KMS-11 (cell line): ENCODE measurements around the gene PARD6G.

Experiments used
- H2AFZ ChIP-seq: fragments of 200-600 bp; sonication (generic); 2 replicates; pipeline ENCODE4 v1.6.1; 2016; ENCODE audit warnings: antibody characterized with exemption, mixed run types, low read depth
- H3K27ac ChIP-seq: fragments of 200-600 bp; sonication (generic); 2 replicates; pipeline ENCODE4 v1.6.1; 2016; ENCODE audit warnings: mild to moderate bottlenecking, mixed run types
- H3K27me3 ChIP-seq: fragments of 200-600 bp; sonication (generic); 2 replicates; pipeline ENCODE4 v1.6.1; 2017; ENCODE audit warnings: mild to moderate bottlenecking, low read depth, mixed run types, moderate library complexity; ENCODE audit not compliant: insufficient read depth
- H3K36me3 ChIP-seq: fragments of 200-600 bp; sonication (generic); 2 replicates; pipeline ENCODE4 v1.6.1; 2017; ENCODE audit warnings: mild to moderate bottlenecking, mixed run types; ENCODE audit not compliant: insufficient read depth
- H3K4me1 ChIP-seq: fragments of 200-600 bp; sonication (generic); 2 replicates; pipeline ENCODE4 v1.6.1; 2016; ENCODE audit warnings: mild to moderate bottlenecking, low read depth, mixed run types; ENCODE audit not compliant: poor library complexity, severe bottlenecking
- H3K4me2 ChIP-seq: fragments of 200-600 bp; sonication (generic); 2 replicates; pipeline ENCODE4 v1.7.0; 2016; ENCODE audit warnings: mild to moderate bottlenecking, mixed run types
- H3K4me3 ChIP-seq: fragments of 200-600 bp; sonication (generic); IDR thresholded peaks from 2 replicates; pipeline ENCODE4 v1.6.1; 2017; ENCODE audit warnings: low read depth, low read length, mixed read lengths; ENCODE audit not compliant: insufficient read depth
- H3K79me2 ChIP-seq: fragments of 200-600 bp; sonication (generic); 2 replicates; pipeline ENCODE4 v1.6.1; 2016; ENCODE audit warnings: low read depth, mixed run types; ENCODE audit not compliant: insufficient read depth
- H3K9ac ChIP-seq: fragments of 200-600 bp; sonication (generic); 2 replicates; pipeline ENCODE4 v1.6.1; 2016; ENCODE audit warnings: mild to moderate bottlenecking, mixed run types
- H4K20me1 ChIP-seq: fragments of 200-600 bp; sonication (generic); 2 replicates; pipeline ENCODE4 v1.6.1; 2016; ENCODE audit warnings: mild to moderate bottlenecking, mixed run types; ENCODE audit not compliant: insufficient read depth
- TF ChIP-seq, protein P1 (sequence below): fragments of 200-600 bp; sonication (generic); conservative IDR thresholded peaks from 2 replicates; pipeline ENCODE4 v1.6.1; 2017; ENCODE audit warnings: low read depth, mild to moderate bottlenecking, antibody characterized with exemption, low read length, moderate library complexity, mixed read lengths

PARD6G gene

DNA sequence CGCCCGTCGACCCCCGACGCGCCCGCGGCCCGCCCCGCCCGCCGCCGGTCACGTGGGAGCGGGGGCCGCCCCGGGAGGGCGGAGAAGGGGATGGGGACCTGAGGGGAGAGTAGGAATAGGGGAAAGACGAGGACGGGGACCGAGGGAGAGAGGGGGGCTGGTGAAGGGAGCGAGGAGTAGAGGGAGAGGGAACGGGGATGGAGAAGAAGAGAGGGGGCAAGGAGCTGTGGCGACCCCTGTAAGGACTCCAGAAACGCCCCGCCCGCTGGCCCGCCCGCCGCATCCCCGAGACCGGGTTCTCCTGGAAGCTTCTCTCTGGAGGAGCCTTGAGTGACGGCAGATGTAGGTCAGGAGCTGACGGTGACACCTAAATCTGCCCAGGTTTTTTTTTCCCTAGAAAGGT, 137.6 kb downstream of the PARD6G start:
- Histone ChIP-seq H3K27me3 (no peaks in the 10 kb centered on the region), H3K4me1 (peaks cover 17% of the 10 kb centered on the region), H3K36me3 (peaks cover 3% of the 10 kb centered on the region; the same call in 1 of the 2 replicates), H3K4me3 (no peak overlapping the region), H4K20me1 (no peaks in the 10 kb centered on the region; the same call in 1 of the 2 replicates), H3K9ac (peak overlapping the region; percentile 47; the same call in 1 of the 2 replicates), H3K79me2 (peaks cover 48% of the 10 kb centered on the region), H2AFZ (peak overlapping the region; percentile 20), H3K4me2 (peak overlapping the region; percentile 100), H3K27ac (no peak overlapping the region)
- TF ChIP-seq, protein P1, sequence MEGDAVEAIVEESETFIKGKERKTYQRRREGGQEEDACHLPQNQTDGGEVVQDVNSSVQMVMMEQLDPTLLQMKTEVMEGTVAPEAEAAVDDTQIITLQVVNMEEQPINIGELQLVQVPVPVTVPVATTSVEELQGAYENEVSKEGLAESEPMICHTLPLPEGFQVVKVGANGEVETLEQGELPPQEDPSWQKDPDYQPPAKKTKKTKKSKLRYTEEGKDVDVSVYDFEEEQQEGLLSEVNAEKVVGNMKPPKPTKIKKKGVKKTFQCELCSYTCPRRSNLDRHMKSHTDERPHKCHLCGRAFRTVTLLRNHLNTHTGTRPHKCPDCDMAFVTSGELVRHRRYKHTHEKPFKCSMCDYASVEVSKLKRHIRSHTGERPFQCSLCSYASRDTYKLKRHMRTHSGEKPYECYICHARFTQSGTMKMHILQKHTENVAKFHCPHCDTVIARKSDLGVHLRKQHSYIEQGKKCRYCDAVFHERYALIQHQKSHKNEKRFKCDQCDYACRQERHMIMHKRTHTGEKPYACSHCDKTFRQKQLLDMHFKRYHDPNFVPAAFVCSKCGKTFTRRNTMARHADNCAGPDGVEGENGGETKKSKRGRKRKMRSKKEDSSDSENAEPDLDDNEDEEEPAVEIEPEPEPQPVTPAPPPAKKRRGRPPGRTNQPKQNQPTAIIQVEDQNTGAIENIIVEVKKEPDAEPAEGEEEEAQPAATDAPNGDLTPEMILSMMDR, result no peak

DNA sequence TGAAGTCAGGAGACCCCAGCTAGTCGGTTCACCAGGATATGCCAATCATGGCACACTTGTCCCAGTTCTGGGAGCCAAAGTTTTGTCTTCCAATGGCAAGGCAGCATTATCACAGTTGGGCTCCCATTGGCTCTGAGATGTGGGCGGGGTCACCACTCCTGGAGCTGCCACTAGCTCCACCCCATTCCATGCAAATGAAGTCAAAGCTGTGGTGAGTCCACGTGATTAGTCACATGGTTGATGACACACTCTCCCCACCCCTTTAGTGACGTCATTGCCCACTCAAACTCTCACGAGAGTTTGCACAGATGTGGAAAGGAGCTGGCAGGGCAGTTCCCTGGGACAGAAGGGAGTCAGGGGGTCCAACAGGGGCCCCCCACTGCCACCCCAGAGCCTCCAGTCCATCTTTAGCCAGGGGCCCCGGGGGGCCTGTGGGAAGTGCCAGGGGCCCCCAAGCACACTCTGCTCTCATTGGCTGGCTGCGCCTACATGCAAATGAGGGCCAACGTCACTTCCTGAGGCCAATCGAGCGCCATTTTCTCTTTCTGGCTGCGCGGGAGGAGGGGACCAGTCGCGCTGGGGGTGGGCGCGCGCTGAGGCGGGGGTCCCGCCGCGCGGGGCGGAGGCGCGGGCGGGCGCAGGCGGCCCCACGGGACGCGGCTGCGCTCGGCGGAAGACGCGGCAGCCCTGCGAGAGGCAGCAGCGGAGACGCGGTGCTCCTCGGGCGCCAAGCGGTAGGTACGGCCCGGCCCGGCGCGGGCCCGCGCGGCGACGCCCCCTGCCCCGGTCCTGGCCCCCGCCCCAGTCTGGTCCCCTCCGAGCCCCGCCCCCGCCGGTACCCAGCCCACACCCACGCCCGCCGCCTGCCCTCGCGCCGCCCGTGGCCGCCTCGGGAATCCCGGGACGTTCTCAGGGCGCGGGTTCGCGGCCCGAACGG, 138.3 kb downstream of the PARD6G start, which contains the start of gene ADNP2:
TSS of gene ADNP2 (plus strand) at position 524 of the 937 bp plus-strand sequence. CDS start 8,281 bp downstream, outside the sequence.
- Histone ChIP-seq H3K27me3 (no peaks in the 10 kb centered on the region), H3K4me3 (no peak within 1 kb of the TSS), H4K20me1 (no peaks in the 10 kb centered on the region), H3K36me3 (peaks cover 3% of the 10 kb centered on the region; the same call in 1 of the 2 replicates), H3K4me1 (peaks cover 17% of the 10 kb centered on the region), H3K79me2 (peaks cover 41% of the 10 kb centered on the region), H2AFZ (peak within 1 kb of the TSS; percentile 84), H3K27ac (peak within 1 kb of the TSS; percentile 81), H3K4me2 (peak within 1 kb of the TSS; percentile 100), H3K9ac (peak within 1 kb of the TSS; percentile 79)
- TF ChIP-seq, protein P1, result no peak

DNA sequence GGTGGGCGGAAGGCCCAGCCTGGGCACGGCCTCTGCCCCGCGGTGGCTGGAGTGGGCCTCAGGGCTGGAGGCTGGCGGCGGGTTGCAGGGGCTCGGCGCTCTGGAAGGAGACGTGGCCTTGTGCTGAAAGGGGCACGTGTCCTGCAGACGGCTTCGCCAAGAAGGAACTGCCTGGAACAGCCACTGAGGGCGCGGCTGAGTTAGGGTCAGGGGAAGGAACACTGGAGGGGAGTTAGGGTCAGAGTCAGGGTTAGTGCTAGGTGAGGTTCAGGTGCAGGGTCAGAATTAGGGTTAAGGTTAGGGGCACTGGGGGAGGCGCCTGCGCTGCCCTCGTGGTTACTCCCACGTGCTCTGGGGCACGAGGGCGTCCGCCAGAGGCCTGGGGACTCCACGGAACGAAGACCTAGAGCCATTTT, 139.2 kb downstream of the PARD6G start:
- H3K4me3 ChIP-seq, result no peak overlapping the region
- peaks cover 3% of the 10 kb centered on the region; the same call in 1 of the 2 replicates for H3K36me3 ChIP-seq
- peaks cover 17% of the 10 kb centered on the region for H3K4me1 ChIP-seq
- TF ChIP-seq, protein P1, result no peak
- peaks cover 33% of the 10 kb centered on the region for H3K79me2 ChIP-seq
- H3K9ac ChIP-seq, result no peak overlapping the region
- no peak overlapping the region for H3K4me2 ChIP-seq
- H2AFZ ChIP-seq, result peak overlapping the region; percentile 84; the same call in 1 of the 2 replicates
- H3K27ac ChIP-seq, result no peak overlapping the region
- H4K20me1 ChIP-seq, result no peaks in the 10 kb centered on the region
- no peaks in the 10 kb centered on the region for H3K27me3 ChIP-seq

DNA sequence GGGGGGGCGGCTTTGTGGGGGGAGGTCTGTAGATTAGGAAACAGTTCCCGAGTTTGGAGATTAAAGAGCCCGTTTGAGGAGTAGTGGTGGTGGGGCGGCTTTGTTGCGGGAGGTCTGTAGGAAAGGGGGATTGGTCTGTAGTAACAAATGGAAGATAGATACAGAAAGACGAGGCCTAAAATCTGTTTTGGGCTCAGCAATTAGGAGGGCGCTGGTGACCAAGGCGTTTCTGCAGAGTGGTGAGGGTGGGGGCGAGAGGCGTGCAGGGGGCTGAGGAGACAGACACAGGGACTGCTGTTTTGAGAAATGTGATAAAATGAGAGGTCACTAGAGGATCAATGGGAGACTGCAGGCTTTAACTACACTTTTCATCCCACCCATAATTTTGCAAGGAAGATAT, 139.9 kb downstream of the PARD6G start:
- TF ChIP-seq, protein P1, result no peak
- H3K27ac ChIP-seq, result no peak overlapping the region

More for the DNA sequence above, 139.9 kb downstream of the PARD6G start:
- Histone ChIP-seq H3K4me2 (no peak overlapping the region), H4K20me1 (no peaks in the 10 kb centered on the region), H3K27me3 (no peaks in the 10 kb centered on the region), H2AFZ (no peak overlapping the region), H3K79me2 (peaks cover 27% of the 10 kb centered on the region), H3K4me1 (peaks cover 13% of the 10 kb centered on the region), H3K36me3 (peaks cover 3% of the 10 kb centered on the region; the same call in 1 of the 2 replicates), H3K4me3 (no peak overlapping the region), H3K9ac (no peak overlapping the region)
